ENCODE measurements around the gene LSM4.

Gene LSM4

DNA sequence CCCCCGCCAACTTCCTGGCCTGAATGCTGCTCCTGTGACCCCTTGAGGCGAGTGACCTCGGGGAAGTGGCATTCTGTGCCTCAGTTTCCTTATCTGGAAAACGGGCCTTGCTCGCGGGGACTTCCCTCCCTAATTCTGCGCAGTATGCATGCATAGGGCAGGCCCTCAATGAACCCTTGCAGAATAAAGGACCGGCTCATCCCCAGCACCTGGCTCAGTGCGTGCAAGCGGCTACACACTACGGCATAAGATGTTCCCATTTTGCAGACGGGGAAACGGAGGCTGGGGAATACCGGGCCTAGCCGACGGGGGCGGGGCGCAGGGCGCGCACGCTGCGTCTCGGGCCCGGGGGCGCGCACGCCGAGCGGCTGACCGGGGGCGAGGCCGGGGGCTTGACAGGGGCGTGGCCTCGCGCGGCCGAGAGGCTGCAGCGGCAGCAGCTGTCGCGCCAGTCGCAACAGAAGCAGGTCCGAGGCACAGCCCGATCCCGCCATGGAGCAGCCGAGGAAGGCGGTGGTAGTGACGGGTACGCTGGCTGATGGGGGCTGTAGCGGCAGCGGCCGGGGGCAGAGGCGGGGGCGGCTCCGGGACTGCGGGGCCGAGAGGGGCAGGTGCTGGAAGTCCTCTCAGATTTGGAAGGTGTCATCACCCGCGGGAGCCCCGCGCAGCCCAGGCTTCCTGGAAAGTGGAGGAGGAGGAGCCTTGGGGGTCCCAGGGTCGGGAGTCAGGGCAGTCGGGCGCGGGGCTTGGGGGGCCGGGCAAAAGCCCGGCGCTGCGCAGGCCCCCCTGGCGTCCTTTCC is 17.5 kb upstream of the LSM4 start, which contains the start of gene PGPEP1:
Gene PGPEP1 (plus strand): TSS at position 409 of the 800 bp plus-strand sequence. CDS start 84 bp downstream, at position 493.
- TF ChIP-seq, protein P1, sequence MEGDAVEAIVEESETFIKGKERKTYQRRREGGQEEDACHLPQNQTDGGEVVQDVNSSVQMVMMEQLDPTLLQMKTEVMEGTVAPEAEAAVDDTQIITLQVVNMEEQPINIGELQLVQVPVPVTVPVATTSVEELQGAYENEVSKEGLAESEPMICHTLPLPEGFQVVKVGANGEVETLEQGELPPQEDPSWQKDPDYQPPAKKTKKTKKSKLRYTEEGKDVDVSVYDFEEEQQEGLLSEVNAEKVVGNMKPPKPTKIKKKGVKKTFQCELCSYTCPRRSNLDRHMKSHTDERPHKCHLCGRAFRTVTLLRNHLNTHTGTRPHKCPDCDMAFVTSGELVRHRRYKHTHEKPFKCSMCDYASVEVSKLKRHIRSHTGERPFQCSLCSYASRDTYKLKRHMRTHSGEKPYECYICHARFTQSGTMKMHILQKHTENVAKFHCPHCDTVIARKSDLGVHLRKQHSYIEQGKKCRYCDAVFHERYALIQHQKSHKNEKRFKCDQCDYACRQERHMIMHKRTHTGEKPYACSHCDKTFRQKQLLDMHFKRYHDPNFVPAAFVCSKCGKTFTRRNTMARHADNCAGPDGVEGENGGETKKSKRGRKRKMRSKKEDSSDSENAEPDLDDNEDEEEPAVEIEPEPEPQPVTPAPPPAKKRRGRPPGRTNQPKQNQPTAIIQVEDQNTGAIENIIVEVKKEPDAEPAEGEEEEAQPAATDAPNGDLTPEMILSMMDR (IDR thresholded peaks at IDR 0.05; ENCODE audit: low read depth, low read length, missing control alignments), result no peak
- H3K4me3 ChIP-seq (ENCODE audit: low read depth, low read length), result peak within 1 kb of the TSS; percentile 81
- DNase-seq (ENCODE audit: low read depth), result no peak

DNA sequence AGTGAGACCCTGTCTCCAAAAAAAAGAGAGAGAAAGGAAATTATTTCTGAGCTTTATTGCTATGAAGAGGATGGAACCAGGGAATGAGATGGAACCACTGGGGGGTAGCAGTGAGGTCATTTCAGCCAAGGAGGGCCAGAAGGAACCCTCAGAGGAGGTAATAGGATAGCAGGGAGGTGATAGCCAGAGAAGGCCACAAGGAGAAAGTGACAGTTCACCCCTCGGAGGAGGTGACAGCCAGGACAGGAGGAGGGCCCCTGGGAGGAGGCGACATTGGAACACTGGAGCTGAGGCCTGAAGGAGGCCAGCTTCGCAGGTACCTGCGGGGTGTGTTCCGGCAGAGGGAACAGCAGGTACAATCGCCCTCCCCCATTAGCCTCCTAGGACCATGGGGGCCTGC is 16.8 kb upstream of the LSM4 start:
- DNase-seq (ENCODE audit: low read depth), result no peak
- TF ChIP-seq, protein P1 (IDR thresholded peaks at IDR 0.05; ENCODE audit: low read depth, low read length, missing control alignments), result peak; percentile 46
- peak overlapping the region; percentile 81 for H3K4me3 ChIP-seq (ENCODE audit: low read depth, low read length)

DNA sequence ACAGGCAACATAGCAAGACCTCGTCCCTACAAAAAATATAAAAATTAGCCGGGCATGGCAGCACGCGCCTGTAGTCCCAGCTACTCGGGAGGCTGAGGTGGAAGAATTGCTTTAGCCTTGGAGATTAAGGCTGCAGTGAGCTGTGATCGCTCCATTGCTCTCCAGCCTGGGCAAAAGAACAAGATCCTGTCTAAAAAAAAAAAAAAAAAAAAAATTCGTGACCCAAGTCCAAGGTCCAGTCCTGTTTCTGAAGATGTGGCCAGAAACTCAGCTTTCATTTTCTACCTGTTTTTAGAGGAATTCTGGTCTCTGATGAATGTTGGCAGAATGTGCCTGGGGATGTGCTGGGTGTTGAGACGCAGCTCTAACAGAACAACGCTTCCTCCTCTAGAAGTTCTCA is 15.7 kb upstream of the LSM4 start:
- TF ChIP-seq, protein P1 (IDR thresholded peaks at IDR 0.05; ENCODE audit: low read depth, low read length, missing control alignments), result no peak
- no peak for DNase-seq (ENCODE audit: low read depth)
- H3K4me3 ChIP-seq (ENCODE audit: low read depth, low read length), result no peak overlapping the region

DNA sequence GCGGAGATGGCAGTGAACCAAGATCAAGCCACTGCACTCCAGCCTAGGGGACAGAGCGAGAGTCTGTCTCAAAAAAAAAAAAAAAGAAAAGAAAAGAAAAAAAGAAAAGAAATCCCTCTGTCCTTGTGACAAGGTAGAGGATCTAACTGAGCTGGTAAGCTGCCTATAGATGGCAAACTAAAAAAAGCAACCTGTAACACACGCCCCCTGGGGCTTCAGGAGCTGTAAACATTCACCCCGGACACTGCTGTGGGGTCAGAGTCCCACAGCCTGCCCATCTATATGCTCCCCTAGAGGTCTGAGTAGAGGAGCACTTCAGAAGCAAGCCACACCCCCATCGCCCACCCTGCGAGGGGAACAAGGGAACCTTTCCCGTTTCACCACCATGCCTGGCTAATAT is 13.2 kb upstream of the LSM4 start:
- H3K4me3 ChIP-seq (ENCODE audit: low read depth, low read length), result no peak overlapping the region
- TF ChIP-seq, protein P1 (IDR thresholded peaks at IDR 0.05; ENCODE audit: low read depth, low read length, missing control alignments), result no peak
- DNase-seq (ENCODE audit: low read depth), result no peak

DNA sequence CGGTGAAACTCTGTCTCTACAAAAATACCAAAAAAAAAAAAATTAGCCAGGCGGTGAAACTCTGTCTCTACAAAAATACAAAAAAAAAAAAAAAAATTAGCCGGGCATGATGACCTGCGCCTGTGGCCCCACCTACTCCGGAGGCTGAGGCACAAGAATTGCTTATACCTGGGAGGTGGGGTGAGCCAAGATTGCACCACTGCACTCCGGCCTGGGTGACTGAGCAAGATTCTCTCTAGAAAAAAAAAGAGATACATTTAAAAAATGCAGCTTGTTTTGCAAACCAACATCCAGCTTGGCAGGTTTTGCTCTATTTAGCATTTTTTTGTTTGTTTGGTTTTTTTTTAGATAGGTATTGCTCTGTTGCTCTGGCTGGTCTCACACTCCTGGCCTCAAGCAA is 10.8 kb upstream of the LSM4 start:
- no peak overlapping the region for H3K4me3 ChIP-seq (ENCODE audit: low read depth, low read length)
- TF ChIP-seq, protein P1 (IDR thresholded peaks at IDR 0.05; ENCODE audit: low read depth, low read length, missing control alignments), result no peak

DNA sequence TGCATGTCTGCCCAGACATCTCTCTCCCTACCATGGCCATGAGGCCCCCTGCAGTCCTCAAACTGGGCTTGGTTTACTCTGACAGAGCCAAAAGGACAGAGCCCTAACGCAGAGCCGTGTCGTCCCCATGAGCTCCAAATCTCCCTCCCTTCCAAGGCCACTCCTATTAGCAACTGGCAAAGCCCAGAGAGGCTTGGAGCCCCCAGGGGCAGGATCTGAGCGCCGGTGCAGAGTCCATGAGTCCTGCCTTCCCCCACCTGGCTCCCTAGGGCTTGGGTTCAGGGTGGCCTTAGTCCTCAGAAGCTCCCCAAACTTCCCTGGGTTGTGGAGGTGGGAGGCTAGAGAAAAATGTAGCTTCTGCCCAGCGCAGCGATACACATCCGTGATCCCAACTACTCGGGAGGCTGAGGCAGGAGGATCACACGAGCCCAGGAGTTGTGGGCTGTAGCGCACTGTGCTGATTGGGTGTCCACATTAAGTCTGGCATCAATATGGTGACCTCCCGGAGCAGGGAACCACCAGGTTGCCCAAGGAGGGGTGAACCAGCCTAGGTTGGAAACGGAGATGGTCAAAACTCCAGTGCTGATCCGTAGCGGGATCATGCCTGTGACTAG is 10.1 kb upstream of the LSM4 start:
- DNase-seq (ENCODE audit: low read depth), result no peak
- H3K4me3 ChIP-seq (ENCODE audit: low read depth, low read length), result no peak overlapping the region
- TF ChIP-seq, protein P1 (IDR thresholded peaks at IDR 0.05; ENCODE audit: low read depth, low read length, missing control alignments), result no peak

More for the DNA sequence above, 10.8 kb upstream of the LSM4 start:
- no peak for DNase-seq (ENCODE audit: low read depth)

Data from GM12864 (cell line).